GM20431 (cell line): ENCODE results near the gene QRFP.

Experiments
- in situ Hi-C: fragments of 300-500 bp; cut with MseI, MboI; formaldehyde crosslinking; loops from one replicate; pipeline ENCODE4 v1.15.0; 2020; ENCODE audit warnings: low sequenced_read_pairs; ENCODE audit not compliant: unreplicated experiment

QRFP gene

DNA sequence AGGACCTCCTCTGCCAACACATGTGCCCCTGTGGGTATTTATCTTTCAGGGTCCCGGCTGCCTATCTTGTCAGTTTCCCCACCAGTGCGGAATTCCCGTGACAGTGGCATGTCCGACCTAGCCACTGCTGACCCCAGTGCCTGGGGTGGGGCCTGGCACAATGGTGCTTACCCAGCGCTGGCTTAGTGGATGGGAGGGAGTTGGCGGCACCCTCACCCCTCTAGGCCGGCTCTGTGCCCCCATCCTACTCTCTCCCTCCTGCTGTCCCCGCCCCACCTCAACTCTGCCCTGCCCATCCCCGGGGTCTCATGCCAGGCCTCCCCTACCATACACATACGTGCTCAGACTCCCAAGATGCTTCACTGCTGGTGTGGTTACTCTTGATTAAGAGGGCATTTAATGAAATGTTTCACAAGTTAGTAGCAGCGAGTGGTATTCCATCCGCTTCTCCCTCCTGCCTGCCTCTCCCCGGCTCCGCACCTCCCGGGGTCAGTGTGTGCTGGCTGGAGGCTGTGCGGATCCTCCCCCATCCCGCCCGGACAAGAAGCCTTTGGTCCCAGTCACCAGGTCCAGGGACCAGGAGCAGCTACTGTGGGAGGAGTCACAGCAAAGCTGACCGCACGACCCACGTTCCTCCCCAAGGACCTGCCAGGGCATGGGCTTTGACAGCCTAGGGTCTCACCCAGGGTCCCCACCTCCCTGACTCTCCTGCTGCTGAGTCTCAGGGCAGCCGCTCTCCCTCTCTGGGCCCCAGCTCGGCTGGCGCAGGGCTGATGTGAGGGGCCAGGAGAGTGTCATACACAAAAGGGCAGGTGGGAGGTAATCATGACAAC lies 9.5 kb upstream of the QRFP start:
- in situ Hi-C loops: no loop called here

DNA sequence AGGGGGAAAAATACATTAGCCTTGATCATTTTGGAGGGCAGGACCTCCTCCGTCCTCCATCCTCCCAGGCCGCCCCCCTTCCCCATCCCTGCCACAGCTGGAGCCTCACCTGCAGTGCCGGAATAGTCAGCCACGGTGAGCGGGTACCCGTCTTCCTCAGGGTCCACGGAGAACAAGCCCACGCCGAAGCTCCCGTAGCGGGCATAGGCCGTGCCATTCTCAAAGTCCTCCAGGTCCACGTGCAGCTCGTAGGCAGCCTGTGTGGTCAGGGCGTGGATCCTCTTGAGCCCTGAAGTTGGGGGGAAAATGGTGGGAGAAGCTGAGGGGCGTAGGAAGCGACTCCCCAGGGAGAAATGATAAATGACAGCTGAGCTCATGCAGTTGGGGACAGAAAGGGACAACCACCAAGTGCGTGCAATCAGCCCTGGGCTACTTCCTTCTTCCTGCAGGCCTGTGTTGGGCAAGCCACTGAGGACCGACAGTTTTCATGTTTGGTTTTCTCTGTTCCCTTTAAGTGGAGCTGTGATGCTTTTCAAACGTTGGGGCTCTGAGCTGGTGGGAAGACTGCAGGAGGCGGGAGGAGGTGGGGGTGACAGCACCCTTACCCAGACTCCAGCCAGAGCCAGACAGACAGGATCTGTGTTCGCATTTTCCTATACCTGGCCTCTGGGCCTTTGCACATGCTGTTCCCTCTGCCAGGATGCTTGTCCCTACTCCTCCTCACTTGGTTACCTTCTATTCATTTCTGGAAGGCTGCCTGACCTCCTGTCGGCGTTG lies 8.7 kb upstream of the QRFP start:
- in situ Hi-C loops: no loop called here

DNA sequence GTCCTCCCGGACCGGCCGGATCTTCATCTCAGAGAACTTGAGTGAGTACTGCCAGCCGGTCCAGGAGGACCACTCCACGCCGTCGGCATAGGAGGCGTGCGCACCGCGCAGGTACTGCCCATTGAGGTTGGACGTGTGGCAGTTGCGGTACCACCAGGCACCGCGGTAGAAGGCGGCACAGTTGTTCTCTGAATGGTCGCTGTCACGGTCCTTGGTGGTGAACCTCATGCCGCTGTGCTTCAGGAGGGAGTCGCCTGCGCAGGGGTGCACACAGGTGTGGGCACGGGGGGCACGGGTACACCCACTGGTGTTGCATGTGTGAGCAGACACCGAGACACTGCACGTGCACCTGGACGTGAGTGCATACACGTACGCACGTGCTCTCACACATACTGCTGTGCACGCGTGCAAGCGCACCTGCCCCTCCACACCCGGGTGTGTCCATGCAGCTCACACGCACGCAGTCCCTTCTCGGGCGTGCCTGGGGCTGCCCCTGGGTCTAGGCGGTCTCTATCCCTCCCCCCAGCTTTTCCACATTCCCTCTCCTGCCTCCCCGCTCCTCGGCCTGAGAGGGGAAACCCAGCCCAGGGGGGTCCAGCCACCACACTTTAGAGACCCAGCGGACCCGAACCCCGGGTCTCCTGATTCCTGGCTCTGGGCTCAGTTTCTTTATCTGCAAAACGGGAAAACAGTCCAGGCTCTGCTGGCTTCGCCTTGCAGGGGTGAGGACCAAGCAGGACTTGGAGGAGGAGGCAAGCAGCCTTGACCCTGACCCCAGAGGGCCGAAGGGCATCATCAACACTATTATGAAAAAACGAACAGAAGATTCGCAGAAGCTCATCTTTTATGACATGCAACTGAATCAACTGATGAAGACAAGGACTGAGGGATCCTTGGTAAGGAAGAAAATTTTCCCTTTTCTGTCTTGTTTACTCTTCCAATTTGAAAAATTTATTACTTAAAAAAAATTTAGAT lies 7.7 kb upstream of the QRFP start:
- in situ Hi-C loops: no loop called here

DNA sequence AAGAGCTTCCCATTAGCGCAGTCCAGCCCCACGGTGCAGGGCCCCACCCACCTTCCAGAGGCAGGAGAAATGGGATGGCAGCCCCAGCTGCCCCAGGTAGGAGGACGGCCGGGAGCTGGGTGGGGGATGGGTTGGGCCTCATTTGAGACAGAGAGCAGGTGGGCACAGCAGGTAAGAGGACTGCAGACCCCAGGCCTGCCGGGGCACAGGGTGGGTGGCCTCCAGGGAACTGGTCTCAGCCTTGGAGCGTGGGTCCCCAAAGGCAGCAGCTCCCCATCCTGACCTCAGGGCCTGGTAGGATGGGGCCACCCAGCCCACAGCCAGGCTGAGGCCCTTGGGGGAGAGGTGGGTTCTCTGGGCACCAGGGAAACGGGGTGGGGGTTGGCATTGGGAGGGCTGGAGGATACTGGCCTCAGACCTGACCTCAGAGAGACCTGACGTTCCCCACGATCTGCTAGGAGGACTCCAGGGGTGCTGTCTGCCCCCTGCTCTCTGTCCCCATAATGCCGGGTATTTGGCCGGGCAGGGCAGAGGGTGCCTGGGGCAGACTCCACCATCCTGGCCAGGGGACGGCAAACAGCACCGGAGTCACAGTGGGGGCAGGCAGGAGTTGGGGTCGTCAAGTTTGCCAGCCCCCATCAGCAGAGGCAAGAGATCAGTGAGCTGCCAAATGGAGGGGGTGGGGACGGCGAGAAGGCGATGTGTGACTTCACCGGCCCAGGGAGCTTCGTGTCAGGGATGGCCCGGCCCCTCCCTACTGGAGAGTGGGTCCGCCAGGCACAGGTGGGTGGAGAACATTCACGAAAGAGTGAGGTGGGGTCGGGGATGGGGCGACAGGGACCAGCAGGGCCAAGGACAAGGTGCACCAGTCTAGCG lies 6.8 kb upstream of the QRFP start:
- in situ Hi-C loops: no loop called here

DNA sequence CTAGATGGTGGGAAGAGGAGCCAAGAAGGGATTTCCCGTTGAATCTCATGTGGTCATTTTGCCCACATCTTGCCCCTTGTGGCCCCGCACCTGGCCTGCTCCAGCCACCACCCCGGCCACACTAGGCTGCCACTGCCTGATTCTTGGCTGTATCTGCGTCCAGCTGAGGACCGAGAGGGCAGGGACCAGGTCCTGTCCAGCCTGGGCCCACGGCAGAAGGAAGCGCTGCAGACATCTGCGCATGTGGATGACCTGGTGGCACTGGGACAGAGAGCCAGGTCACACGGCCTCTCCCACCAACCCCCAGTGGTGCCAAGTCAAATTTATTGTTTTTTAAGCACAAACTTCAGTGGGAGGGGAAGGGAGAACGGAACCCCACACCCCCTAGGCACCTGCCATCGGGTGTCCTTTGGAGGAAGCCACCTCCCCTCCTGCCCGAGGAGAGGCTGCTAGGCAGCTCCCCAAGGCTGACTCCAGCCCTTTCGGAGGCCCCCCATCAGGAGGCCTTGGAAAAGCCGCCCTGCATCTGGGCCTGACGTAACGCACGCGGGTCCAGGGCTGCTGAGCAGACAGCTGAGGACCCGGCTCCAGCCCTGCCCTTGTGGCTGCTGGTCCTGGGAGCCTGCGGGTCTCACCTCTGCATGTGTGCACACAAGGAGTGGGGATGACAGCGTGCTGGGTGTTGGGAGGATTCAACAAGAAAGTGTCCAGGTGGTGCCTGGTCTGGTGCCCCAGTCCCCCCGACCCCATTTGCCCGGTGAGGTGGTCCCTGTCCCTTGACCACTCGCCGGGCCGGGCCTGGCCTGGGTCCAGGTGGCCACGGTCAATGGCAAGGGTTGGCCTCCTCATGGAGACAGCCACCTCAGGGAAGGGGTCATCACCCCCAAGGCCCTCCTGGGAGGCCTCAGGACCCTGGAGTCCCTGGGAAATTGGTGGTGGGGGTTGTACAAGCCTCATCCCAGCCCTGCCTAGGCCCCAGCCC lies 5.9 kb upstream of the QRFP start:
- in situ Hi-C loops: no loop called here

DNA sequence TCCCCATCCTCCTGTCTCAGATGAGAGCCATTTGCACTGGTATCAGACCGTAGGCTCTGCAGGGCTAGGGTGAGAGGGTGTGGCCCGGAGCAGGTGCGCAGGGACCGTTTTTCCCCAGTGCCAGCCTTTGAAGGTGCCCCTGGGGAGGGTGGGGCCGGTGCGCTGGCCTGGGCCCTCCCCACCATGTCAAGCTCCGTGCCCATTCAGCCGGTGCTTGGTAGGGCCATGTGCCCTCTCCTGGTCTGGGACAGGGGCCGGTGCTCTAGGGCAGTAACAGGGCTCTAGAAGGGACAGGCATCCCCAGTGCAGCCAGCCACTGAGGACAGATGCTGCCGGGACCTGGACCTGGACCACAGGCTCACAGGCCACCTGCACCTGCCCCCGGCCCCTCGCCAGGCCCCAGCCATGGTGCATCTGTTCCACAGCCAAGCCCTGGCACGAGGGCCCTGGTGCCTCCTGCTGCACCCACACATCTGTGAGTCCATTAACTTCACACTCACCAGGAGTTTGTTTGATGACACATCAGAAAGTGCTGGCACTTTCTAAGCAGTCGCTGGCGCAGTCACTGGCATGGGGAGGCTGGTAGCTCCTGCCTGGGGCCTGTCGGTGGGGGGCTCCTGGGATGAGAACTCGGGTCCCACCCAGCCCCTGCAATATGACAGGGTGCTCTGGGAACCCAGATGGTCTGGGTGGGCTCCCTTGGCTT lies 5.0 kb upstream of the QRFP start:
- in situ Hi-C loops: no loop called here

DNA sequence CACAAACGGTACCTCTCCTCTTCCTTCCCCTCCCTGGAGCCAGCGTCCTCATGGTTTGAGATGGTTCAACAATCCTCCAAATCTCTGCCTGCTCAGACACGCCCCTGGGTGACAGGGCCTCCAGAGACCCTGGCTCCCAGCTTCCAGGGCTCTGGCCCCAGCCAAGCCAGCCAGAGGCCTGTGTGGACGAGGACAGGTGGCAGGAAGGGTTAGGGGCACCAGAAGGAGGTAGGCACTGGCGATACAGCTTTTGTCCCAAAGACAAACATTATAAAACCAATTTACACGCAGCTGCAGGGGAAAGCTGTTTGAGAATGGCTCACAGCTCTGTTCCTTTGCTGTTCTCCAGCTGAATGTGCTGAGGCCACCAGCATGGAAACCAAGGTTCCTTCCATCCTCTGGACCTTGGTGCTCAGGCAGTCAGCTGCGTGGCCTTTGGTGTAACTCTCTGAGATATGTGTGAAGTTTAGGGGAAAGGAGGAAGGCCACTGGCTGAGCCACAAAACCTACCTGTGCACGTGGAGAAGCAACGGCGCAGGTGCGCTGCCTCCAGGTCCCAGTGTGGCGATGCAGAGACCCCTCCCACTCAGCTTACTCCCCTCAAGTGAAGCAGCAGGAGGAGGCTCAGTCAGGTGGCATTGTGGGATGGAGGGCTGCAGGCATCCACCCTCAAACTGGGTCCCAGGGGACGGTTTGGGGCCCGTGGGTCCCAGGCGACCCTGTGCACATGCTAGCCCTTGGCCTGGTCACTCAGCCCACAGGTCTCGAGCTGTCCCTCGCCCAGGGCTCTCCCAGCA lies 4.3 kb upstream of the QRFP start:
- in situ Hi-C loops: no loop called here

DNA sequence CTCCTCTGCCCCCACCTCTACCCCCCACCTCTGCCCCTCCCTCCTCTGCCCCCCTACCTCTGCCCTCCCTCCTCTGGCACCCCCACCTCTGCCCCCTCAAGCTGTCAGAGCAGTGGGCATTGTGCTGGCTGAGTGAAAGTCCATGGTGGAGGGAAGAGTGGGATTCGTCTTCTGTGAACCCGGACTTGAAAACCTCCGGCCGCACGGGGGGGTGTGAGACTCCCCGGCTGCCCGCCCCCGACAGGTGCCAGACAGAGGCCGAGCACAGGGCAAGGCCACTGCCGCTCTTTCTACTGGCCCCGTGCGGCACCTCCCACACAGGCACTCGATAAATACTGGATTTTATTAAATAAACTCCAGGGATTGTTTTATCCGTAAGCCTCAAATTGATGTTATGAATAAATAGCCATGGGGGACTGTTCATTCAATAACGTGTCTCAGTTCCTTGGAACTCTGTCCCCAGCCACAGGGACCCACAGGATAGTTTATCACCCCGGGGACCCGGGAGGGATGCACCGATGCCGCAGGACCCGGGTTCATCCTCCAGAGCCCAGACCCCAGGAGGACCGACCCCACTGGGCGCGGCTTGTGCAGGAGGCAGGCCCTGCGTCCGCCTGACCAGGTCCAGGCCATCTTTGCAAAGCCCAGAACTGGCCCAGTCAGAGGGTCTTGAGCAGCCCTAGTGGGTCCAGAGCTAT lies 2.6 kb upstream of the QRFP start:
- in situ Hi-C loops: no loop called here

DNA sequence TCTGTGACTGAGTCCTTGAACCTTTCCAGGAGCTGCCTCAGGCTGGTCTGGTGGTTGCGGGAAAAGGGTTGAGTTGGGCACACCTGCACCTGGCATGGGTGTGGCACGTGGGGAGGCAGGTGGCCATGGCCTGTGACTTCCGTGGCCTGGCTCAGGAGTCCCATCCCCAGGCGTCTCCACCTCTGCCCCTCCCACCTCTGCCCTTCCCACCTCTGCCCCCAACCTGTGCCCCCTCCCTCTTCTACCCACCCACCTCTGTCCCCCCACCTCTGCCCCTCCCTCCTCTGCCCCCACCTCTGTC lies 1.9 kb upstream of the QRFP start:
- in situ Hi-C loops: no loop called here

DNA sequence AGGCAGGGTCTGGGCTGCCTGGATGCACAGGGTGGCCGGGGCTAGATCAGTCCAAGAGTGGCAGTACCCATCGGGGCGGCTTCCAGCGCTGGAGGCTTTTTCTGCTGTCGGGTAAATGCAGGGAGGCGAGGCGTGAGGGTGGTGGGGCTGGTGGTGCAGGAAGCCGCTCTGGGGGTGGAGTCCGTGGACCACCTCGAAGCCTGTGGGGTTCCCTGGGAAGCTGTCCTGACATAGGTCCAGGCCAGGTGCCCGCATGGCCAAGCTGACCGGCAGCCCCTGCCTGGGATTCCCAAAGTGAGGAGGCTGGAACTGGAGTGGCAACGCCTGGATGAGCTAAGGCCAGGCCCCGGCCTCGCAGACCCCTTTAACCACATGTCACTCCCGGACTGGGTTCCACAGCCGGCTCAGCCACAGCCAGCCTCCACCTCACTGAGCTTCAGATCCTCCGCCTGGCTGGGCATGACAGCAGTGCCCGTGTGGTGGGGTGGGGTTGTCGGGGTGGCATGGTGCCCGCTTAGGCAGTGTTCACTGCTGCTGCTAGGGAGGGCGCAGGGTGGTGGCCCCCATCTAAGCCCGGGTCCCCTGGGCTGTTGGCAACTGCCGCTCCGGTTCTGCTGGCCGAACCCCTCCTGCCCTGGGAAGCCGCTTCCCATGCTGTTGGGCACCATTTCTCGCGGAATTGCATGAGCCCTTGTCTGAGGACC lies 1.4 kb upstream of the QRFP start:
- in situ Hi-C loops: no loop called here

DNA sequence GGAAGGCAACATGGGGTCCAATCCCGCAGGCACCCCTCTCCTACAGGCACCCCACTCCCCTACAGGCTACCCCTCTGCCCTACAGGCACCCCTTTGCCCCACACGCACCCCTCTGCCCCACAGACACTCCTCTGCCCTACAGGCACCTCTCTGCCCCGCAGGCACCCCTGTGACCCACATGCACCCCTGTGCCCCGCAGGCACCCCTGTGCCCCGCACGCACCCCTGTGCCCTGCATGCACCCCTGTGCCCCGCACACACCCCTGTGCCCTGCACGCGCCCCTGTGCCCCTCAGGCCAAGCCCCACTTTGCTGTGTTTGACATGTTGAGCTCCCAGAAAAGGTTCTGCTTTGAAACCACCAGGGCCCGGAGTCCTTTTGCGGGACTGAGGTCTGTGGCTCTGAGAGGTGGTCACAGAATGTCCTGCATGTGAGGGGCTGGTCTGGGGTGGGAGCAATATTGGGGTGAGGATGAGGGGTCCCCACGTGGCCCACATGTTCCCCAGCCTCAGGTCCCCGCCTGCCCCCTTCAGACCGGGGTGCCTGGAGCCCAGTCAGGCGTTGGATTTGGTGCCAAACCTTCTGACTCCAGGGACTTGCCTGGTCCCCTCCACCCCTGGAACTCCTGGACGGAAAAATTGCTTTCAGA lies 616 bp upstream of the QRFP start:
- in situ Hi-C loops: no loop called here

DNA sequence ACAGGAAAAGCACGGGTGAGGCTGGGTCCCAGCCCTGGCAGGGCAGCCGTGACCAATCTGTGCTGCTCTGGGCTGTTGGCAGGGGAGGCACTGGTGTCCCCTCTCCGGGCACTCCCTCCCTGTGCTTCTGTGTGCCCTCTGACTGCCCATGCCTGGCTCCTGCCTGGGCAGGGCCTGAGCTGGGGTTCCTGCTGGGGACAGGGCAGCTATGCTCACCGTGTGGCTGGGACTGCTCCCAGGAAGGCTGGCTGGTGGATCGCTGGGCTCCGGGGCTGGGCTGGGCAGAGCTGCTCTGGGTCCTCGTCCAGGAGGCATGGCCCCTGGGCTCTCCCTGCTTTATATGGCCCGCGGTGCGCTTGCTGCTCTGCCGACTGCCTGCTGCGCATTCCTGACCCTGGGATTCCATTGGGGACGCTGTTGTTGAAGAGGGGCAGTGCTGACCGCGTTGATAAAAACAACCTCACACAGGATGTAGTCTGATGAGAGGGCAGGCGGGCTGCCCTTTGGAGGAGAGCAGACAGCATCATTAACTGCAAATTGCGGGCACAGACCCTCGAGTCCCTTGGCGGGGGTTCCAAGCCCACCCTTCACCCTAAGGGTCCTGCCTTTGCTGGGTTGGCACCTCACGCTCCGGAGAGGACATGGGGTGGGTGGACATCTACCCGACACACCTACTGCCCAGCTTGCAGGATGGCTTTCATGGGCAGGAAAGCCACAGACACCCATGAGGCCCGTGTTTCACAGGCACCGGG lies 955 bp downstream of the QRFP start:
- in situ Hi-C loops: no loop called here

DNA sequence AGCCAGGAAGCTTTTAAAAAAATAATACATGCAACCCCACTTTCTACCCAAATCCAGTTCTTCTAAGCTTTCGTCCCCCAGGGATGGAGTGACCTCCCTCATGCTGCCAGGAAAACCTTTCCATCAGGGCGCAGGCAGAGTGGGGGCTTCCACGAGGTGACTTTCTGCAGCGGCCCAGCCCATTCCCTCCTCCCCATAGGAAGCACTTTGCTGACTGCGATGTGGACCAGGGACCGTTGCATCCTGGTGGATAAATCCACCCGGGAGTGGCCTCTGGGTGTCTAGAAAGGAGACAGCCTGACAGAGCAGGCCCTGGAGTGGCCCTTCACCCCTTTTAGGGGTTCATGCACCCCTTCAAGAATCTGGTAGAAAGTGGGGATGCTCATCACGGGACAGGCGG lies 1.6 kb downstream of the QRFP start:
- in situ Hi-C loops: no loop called here

DNA sequence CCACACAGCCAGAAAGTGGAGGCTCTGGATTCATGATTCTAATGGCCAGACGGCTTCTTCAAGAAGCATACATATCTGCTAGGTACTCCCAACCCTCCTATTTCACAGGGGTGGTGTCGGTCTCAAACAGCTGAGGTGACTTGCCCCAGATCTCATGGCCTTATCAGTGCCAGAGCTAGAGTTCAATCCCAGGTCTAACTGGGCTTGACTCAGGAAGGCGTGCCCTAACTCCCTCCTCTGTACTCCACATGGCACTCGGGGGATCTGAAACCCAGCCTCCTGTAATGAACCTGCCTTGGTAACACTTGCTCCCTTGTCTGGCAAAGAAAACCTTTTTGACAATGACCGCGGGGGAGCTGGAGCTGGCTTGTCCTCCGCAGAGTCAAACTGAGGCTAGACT lies 2.1 kb downstream of the QRFP start:
- in situ Hi-C loops: no loop called here
